Neural cell (in vitro differentiated cells): ENCODE data around the gene PKNOX2.

Source experiments
- CTCF ChIP-seq: fragments of 450-650 bp; IDR thresholded peaks from 2 replicates; pipeline ENCODE4 v1.5.1; 2014; ENCODE audit warnings: antibody characterized with exemption, mild to moderate bottlenecking, moderate library complexity; ENCODE audit not compliant: poor library complexity, severe bottlenecking
- POLR2AphosphoS5 ChIP-seq: IDR thresholded peaks from 2 replicates; pipeline ENCODE4 v1.6.1; 2012
- TAF1 ChIP-seq: IDR thresholded peaks from 2 replicates; pipeline ENCODE4 v1.6.1; 2012; ENCODE audit warnings: low read depth

- TF ChIP-seq POLR2AphosphoS5: no peak
- TF ChIP-seq CTCF: no peak
- TF ChIP-seq TAF1: no peak
These were observed 75.3 kb downstream of the PKNOX2 start for GRCh38 chr11:125239585-125240560.
